Erythroblast (primary cell): Measurements from ENCODE around the gene NR1D2.

Source experiments
- GATA1 ChIP-seq: IDR thresholded peaks from 2 replicates; pipeline ENCODE4 v1.6.1; 2011; ENCODE audit warnings: low read depth, mild to moderate bottlenecking, control low read depth, low read length, moderate library complexity
- POLR2A ChIP-seq: IDR thresholded peaks from 2 replicates; pipeline ENCODE4 v1.6.1; 2011; ENCODE audit warnings: mild to moderate bottlenecking, low read length

DNA sequence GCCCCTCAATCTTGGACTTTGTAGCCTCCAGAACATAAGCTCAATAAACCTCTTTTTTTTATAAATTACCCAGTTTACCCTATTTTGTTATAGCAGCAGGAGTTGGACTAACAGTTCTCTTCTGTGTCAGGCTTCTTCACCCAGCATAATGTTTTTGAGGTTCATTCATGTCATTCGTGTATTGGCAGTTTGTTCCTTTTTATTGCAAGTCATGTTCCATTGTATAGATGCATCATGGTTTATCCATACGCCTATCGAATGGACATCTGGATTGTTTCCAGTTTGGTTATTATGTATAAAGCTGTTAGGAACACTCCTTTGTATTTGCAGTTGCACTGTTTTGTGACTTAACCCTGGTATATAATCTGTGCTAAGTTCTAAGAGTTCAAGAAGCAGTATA lies 39.8 kb downstream of the NR1D2 start:
- TF ChIP-seq POLR2A (no peak), GATA1 (no peak)
